Endothelial cell of umbilical vein (primary cell): ENCODE data around the gene ASB10. TPM values are rescaled to one million over a fixed set of nuclear protein-coding genes. Genes with fewer than 3 reads are reported as not detected.

ENCODE experiments used
- BruUV-seq: library from RNA; stranded (reverse); fragments of 400-500 nt; replicated peaks from 2 replicates; lab custom pipeline; 2021; lab: Mats Ljungman, UMichigan
- CTCF ChIA-PET: fragments of 300-600, 350-600 bp; sonication (Branson Sonifier 250); formaldehyde crosslinking; loops from one replicate; lab custom pipeline; 2021; ENCODE audit warnings: antibody characterized with exemption, inconsistent platforms; lab: Charles Lee
- POLR2A ChIA-PET: fragments of 300-600, 350-600 bp; sonication (Branson Sonifier 250); formaldehyde crosslinking; loops from one replicate; lab custom pipeline; 2021; ENCODE audit warnings: antibody characterized with exemption, inconsistent platforms; lab: Charles Lee
- DNase-seq: peaks from one replicate; pipeline ENCODE4 v3.0.0-alpha.2; 2011; ENCODE audit warnings: low read depth, low spot score
- FAIRE-seq: peaks from 2 replicates; lab custom pipeline; 2011; peaks lifted over from hg19 to GRCh38; lab: Jason Lieb, UNC
- H2AFZ ChIP-seq: 2 replicates; pipeline ENCODE4 v1.6.0; 2012; ENCODE audit warnings: low read depth, low read length, control low read depth, inconsistent platforms
- H3K27ac ChIP-seq: 2 replicates; pipeline ENCODE4 v1.5.1; 2011; ENCODE audit warnings: low read depth, mild to moderate bottlenecking, control low read depth, low read length, moderate library complexity; ENCODE audit not compliant: insufficient read depth
- H3K27me3 ChIP-seq, 2 experiments: 2 replicates each; pipeline versions ENCODE4 v1.6.0 to v1.6.1; 2011; ENCODE audit warnings: low read length in 2 of 2, mixed read lengths in 1 of 2; ENCODE audit not compliant: control insufficient read depth in 2 of 2, insufficient read depth in 2 of 2
- H3K36me3 ChIP-seq, 2 experiments: 2 replicates in 1 of 2; 3 replicates in 1 of 2; pipeline ENCODE4 v1.5.1; 2011; ENCODE audit warnings: low read length in 2 of 2, mild to moderate bottlenecking in 1 of 2, moderate library complexity in 1 of 2; ENCODE audit not compliant: control insufficient read depth in 2 of 2, insufficient read depth in 2 of 2; ENCODE audit errors: extremely low read depth in 1 of 2
- H3K4me1 ChIP-seq: 3 replicates; pipeline ENCODE4 v1.5.1; 2011; ENCODE audit warnings: mild to moderate bottlenecking, low read length; ENCODE audit not compliant: control insufficient read depth, insufficient read depth; ENCODE audit errors: extremely low read depth
- H3K4me2 ChIP-seq: 2 replicates; pipeline ENCODE4 v1.6.1; 2011; ENCODE audit warnings: low read length, control low read depth, mixed read lengths; ENCODE audit not compliant: insufficient read depth
- H3K4me3 ChIP-seq, 3 experiments: fragments of 200-600 bp in 1 of 3; sonication (generic), shearing (Covaris generic) in 1 of 3; replicated peaks in 1 of 3; 2 replicates each; pipeline ENCODE4 v1.5.1; 2011 to 2016; ENCODE audit warnings: control low read depth in 3 of 3, low read length in 3 of 3, mild to moderate bottlenecking in 2 of 3, inconsistent platforms in 1 of 3, low read depth in 1 of 3, moderate library complexity in 1 of 3; ENCODE audit not compliant: insufficient read depth in 1 of 3
- H3K79me2 ChIP-seq: 2 replicates; pipeline ENCODE4 v1.6.0; 2012; ENCODE audit warnings: low read length, inconsistent platforms; ENCODE audit not compliant: control insufficient read depth, insufficient read depth
- H3K9ac ChIP-seq: replicated peaks from 2 replicates; pipeline ENCODE3; 2011; ENCODE audit warnings: low read length, control low read depth; ENCODE audit not compliant: insufficient read depth; ENCODE audit errors: extremely low read depth
- H3K9me1 ChIP-seq: replicated peaks from 3 replicates; pipeline ENCODE4 v1.6.0; 2011; ENCODE audit warnings: mild to moderate bottlenecking, low read length; ENCODE audit not compliant: control insufficient read depth, insufficient read depth; ENCODE audit errors: extremely low read depth
- H3K9me3 ChIP-seq: replicated peaks from 2 replicates; pipeline ENCODE4 v1.5.1; 2012; ENCODE audit warnings: low read length, inconsistent platforms; ENCODE audit not compliant: control insufficient read depth, insufficient read depth
- H4K20me1 ChIP-seq: replicated peaks from 2 replicates; pipeline ENCODE3; 2011; ENCODE audit warnings: mild to moderate bottlenecking, low read length; ENCODE audit not compliant: control insufficient read depth, insufficient read depth; ENCODE audit errors: extremely low read depth
- CTCF ChIP-seq, 2 donors: IDR thresholded peaks; 1 replicate in 1 of 2; 2 replicates in 1 of 2; pipeline ENCODE4 v1.5.1; 2011; ENCODE audit warnings: low read length in 2 of 2, mild to moderate bottlenecking in 2 of 2, moderate library complexity in 2 of 2, control low read depth in 1 of 2, inconsistent platforms in 1 of 2, low read depth in 1 of 2; ENCODE audit not compliant: insufficient read depth in 1 of 2; ENCODE audit errors: extremely low read depth in 1 of 2
- EZH2 ChIP-seq: IDR thresholded peaks from 2 replicates; pipeline ENCODE4 v1.6.1; 2012; ENCODE audit warnings: borderline replicate concordance, low read depth, mild to moderate bottlenecking, moderate library complexity, low read length, inconsistent platforms; ENCODE audit not compliant: severe bottlenecking
- FOS ChIP-seq: IDR thresholded peaks from 2 replicates; pipeline ENCODE4 v1.6.1; 2011; ENCODE audit warnings: mild to moderate bottlenecking, low read length, moderate library complexity, borderline replicate concordance; ENCODE audit not compliant: insufficient read depth
- MAX ChIP-seq: IDR thresholded peaks from 2 replicates; pipeline ENCODE4 v1.6.1; 2011; ENCODE audit not compliant: insufficient read depth, insufficient read length
- MYC ChIP-seq: IDR thresholded peaks from one replicate; pipeline ENCODE4 v1.6.1; 2011; ENCODE audit warnings: mild to moderate bottlenecking, low read depth, low read length
- POLR2A ChIP-seq: IDR thresholded peaks from 2 replicates; pipeline ENCODE4 v1.6.1; 2012; ENCODE audit warnings: low read depth, mild to moderate bottlenecking, control low read depth, low read length
- POLR2AphosphoS5 ChIP-seq: IDR thresholded peaks from 2 replicates; pipeline ENCODE4 v1.6.1; 2012; ENCODE audit warnings: low read depth, mild to moderate bottlenecking, control low read depth, low read length, moderate library complexity; ENCODE audit not compliant: insufficient read depth
- dilution Hi-C: fragments of 300-500 bp; cut with MboI; formaldehyde crosslinking; loops from one replicate; pipeline ENCODE4 v1.15.0; 2019; ENCODE audit warnings: low sequenced_read_pairs; ENCODE audit not compliant: extremely low pct_ligation_motif_present
- intact Hi-C: fragments of 100-400 bp; cut with micrococcal nuclease; formaldehyde crosslinking; loops from one replicate; pipeline ENCODE4 v1.10.0; 2022
- polyA plus RNA-seq, 4 experiments: library from polyadenylated mRNA; depleted of rRNA in 3 of 4; stranded (reverse) in 3 of 4; unstranded in 1 of 4; fragments of >200 nt; gene quantifications; 2 replicates each; pipeline versions ENCODE4 v1.2.1 to v1.2.3, GENCODE V29; 2011 to 2012; ENCODE audit warnings: missing spikeins in 1 of 4
- total RNA-seq: library from RNA; stranded (reverse); gene quantifications from 2 replicates; pipeline ENCODE4 v1.2.3, GENCODE V29; 2021

ASB10 gene
- total and polyA plus RNA-seq, 2 donors (not counting 3 experiments of a cell fraction or from before 2014, with no cell fraction given): not detected

GRCh38 chr7:151212626-151213025 is 25.6 kb upstream of the ASB10 start:
- H3K27me3 ChIP-seq: no peaks in the 10 kb centered on the region
- dilution Hi-C loops (no loop called here), intact Hi-C loops (no loop called here)
- no peak for DNase-seq
- H3K36me3 ChIP-seq: peaks cover 5 to 20% of the 10 kb centered on the region in 2 experiments
- H2AFZ ChIP-seq: no peak overlapping the region
- BruUV-seq: no TSS peak
- H3K4me2 ChIP-seq: no peak overlapping the region
- ChIA-PET CTCF (interaction anchor here (1.0 kb wide), 1 partner anchor 22 kb away, joined by 3 read pairs; no protein-coding TSS in a partner anchor), POLR2A (no interaction called here)
- no peaks in the 10 kb centered on the region for H3K9me3 ChIP-seq
- H3K4me1 ChIP-seq: no peaks in the 10 kb centered on the region
- FAIRE-seq: no peak
- TF ChIP-seq CTCF (IDR thresholded peaks at IDR 0.05; ENCODE audit: extremely low read depth in 1 of 2, insufficient read depth in 1 of 2, low read depth in 1 of 2, low read length in 2 of 2) (no peak), MYC (no peak), POLR2A (no peak), POLR2AphosphoS5 (no peak), FOS (no peak), EZH2 (no peak), MAX (no peak)
- no peaks in the 10 kb centered on the region for H4K20me1 ChIP-seq
- no peak overlapping the region for H3K9ac ChIP-seq
- no peaks in the 10 kb centered on the region for H3K9me1 ChIP-seq
- no peaks in the 10 kb centered on the region for H3K79me2 ChIP-seq
- no peak overlapping the region for H3K27ac ChIP-seq
- H3K4me3 ChIP-seq: no peak overlapping the region
